C4-2B (cell line): ENCODE data around the gene KL.

Source experiments
- H3K27ac ChIP-seq: fragments of 450-650 bp; 2 replicates; pipeline ENCODE4 v1.5.1; 2017
- ZFX ChIP-seq: fragments of 450-650 bp; IDR thresholded peaks from 2 replicates; pipeline ENCODE4 v1.6.1; 2017
- TF ChIP-seq, protein P1 (sequence below): fragments of 450-650 bp; conservative IDR thresholded peaks from 2 replicates; pipeline ENCODE4 v1.5.1; 2017; ENCODE audit warnings: mild to moderate bottlenecking

Gene KL

DNA sequence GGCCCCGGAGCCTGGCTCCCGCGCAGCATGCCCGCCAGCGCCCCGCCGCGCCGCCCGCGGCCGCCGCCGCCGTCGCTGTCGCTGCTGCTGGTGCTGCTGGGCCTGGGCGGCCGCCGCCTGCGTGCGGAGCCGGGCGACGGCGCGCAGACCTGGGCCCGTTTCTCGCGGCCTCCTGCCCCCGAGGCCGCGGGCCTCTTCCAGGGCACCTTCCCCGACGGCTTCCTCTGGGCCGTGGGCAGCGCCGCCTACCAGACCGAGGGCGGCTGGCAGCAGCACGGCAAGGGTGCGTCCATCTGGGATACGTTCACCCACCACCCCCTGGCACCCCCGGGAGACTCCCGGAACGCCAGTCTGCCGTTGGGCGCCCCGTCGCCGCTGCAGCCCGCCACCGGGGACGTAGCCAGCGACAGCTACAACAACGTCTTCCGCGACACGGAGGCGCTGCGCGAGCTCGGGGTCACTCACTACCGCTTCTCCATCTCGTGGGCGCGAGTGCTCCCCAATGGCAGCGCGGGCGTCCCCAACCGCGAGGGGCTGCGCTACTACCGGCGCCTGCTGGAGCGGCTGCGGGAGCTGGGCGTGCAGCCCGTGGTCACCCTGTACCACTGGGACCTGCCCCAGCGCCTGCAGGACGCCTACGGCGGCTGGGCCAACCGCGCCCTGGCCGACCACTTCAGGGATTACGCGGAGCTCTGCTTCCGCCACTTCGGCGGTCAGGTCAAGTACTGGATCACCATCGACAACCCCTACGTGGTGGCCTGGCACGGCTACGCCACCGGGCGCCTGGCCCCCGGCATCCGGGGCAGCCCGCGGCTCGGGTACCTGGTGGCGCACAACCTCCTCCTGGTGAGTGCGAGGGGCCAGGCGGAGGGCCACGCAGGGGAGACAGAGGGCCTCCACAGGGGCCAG lies at the start of gene KL:
Gene KL, plus strand, starts transcription at position 10 of the 909 bp plus-strand sequence. Its CDS starts 18 bp downstream, at position 28.
- H3K27ac ChIP-seq, result no peak within 1 kb of the TSS
- TF ChIP-seq ZFX, result no peak
- TF ChIP-seq, protein P1, sequence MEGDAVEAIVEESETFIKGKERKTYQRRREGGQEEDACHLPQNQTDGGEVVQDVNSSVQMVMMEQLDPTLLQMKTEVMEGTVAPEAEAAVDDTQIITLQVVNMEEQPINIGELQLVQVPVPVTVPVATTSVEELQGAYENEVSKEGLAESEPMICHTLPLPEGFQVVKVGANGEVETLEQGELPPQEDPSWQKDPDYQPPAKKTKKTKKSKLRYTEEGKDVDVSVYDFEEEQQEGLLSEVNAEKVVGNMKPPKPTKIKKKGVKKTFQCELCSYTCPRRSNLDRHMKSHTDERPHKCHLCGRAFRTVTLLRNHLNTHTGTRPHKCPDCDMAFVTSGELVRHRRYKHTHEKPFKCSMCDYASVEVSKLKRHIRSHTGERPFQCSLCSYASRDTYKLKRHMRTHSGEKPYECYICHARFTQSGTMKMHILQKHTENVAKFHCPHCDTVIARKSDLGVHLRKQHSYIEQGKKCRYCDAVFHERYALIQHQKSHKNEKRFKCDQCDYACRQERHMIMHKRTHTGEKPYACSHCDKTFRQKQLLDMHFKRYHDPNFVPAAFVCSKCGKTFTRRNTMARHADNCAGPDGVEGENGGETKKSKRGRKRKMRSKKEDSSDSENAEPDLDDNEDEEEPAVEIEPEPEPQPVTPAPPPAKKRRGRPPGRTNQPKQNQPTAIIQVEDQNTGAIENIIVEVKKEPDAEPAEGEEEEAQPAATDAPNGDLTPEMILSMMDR, result no peak

DNA sequence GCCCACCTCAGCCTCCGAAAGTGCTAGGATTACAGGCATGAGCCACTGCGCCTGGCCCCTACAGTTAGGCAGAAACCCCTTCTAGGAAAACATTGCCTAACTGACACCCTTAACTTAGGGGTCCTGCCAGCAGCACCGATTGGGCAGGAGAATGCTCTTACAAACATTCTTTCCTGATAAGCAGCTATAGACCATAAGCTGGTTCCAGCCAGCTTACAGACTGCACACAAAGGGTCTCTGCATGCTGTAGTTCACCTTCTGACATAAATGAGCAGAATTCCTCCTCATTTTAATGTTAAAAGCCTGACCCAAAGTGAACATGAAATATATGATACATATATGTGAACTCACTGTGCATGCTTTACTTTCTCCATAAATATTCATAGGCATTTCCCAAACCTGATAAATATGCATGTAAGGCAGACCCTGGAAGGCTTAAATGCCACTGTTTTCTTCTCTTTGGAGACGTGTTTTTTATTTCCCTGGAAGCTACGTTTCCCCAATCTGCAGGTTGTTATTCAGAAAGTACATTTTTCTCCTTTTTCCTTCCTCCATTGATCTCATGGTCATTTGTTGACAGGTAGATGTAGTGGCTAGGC lies 48.5 kb upstream of the KL start:
- no peak for TF ChIP-seq ZFX
- TF ChIP-seq, protein P1, result no peak
- H3K27ac ChIP-seq, result no peak overlapping the region

DNA sequence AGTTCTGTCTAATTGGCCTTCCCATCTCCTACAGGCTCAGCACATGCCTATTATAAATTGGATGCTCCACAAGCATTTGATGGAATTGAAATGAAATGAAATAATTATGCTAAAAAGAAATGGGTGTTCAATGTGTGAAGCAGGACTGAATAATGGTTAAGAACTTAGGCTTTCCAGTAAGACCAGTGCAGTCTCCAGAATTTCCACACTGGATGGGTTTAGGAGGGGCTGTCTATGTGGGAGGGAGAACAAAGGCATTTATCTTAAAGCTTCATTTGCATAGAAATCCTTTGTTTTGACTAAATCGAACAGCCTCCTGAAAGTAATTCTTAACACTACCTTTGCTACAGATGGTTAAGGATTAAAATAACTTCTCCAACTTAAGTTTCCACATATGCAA lies 47.9 kb upstream of the KL start:
- no peak for TF ChIP-seq ZFX
- TF ChIP-seq, protein P1, result no peak

DNA sequence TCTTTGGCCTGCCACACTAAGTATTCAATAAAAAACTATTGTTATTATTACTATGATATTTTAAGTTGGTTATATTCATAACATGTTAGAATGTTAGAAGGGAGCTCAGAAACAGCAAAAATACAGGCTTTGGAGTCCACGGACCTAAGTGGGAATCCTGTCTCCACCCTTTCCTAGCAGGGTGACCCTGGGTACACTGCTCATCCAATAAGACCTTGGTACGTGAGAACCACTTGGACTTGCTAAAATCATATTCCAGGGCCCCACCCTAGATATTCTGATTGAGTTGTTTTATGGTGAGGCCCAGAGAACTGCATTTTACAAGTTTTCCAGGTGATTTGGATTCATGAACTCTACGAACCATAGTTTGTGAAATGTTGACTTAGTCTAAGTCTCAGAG lies 47.4 kb upstream of the KL start:
- H3K27ac ChIP-seq, result no peak overlapping the region
- TF ChIP-seq, protein P1, result no peak
- no peak for TF ChIP-seq ZFX

More for the DNA sequence above, 47.9 kb upstream of the KL start:
- no peak overlapping the region for H3K27ac ChIP-seq

DNA sequence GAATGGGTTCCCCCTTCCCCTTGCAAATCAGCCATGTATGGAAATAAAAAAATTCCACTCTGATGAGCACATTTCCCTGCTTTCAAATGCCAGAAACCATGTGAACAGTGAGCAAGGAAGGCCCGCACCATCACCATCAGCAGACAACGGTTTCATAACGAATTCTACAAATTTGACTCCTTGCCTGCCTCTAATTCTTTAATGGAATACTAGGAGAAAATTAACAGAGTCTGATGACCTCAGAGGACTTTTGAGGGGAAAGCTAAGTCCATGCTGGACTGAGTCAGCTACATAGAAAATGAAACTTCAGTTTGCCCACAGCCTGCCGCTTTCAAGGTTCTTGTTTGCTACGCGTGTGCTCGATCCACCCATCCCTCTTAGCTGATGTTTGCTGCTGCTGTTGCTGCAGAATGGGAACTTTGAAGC lies 46.7 kb upstream of the KL start:
- H3K27ac ChIP-seq, result no peak overlapping the region
- TF ChIP-seq ZFX, result 0 out of 2 replicates have a peak, but pooled peaks have one; percentile 31
- TF ChIP-seq, protein P1, result no peak

DNA sequence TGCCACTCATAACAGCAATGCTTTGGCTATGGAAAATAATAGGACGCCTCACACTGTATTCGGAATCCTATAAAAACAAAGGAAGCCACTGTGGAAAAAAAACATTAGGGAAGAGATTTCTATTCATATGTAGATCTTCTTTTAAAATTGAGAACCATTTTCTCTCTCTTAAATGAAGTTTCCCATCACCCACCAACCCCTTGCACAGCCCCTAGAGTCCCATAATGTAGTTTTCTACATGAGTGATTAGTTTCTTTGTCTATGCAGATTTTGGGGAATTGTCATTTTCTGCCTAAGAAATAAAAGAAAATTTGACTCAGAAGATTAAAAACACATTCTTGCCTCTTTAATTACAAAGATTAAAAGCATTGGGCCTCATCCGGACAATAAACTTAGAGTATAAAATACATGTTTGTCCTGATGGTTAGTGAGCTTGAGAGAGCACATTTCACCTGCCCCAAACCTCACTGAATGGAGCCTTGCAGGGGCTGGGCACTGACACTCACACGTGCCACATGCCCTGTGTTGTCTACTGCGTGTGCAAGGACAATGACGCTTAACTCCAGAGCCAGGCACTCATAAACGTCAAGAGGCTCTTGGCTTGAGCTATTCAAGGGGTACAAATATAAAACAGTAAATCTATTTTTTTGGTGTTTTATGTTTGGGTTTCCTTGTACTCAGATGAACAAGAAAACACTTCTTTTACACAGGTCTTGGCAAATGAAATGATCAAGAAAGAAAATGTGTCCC lies 40.0 kb upstream of the KL start:
- no peak overlapping the region for H3K27ac ChIP-seq
- TF ChIP-seq ZFX, result no peak
- TF ChIP-seq, protein P1, result no peak

DNA sequence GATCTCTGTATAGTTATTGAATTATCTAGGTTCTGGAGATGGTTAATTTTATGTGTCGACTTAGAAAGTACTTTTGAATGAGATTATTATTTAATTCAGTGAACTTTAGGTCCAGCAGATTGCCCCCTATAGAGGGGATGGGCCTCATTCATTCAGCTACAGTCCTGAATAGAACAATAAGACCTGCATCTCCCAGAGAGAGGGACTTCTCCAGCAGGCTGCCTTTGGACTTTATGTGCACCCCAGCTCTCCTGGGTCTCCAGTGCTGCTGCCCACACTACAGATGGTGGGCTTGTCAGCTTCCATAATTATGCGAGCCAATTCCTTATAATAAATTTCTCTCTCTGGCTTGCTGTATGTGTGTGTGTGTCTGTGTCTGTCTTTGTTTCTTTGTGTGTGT lies 39.3 kb upstream of the KL start:
- no peak for TF ChIP-seq ZFX
- TF ChIP-seq, protein P1, result no peak
- no peak overlapping the region for H3K27ac ChIP-seq
